ENCODE measurements around the gene OR4D2.

The OR4D2 gene

DNA sequence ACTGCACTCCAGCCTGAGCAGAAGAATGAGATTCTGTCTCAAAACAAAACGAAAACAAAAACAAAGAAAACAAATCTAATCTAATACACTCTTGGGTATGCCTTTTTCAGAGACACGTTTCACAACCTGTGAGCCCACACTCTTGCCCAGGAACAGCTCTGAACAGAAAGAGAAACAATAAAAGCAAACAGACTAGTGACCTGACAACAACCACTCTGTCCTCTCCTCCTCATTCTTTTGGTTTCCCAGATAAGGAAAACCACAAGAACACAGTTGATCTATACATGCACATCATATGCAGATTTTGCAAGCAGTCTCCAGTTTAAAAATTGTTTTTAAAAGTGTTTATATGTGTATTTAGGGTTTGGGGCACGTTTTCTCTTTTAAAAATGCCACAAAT lies 51.0 kb downstream of the OR4D2 start:
- DNase-seq = no peak

DNA sequence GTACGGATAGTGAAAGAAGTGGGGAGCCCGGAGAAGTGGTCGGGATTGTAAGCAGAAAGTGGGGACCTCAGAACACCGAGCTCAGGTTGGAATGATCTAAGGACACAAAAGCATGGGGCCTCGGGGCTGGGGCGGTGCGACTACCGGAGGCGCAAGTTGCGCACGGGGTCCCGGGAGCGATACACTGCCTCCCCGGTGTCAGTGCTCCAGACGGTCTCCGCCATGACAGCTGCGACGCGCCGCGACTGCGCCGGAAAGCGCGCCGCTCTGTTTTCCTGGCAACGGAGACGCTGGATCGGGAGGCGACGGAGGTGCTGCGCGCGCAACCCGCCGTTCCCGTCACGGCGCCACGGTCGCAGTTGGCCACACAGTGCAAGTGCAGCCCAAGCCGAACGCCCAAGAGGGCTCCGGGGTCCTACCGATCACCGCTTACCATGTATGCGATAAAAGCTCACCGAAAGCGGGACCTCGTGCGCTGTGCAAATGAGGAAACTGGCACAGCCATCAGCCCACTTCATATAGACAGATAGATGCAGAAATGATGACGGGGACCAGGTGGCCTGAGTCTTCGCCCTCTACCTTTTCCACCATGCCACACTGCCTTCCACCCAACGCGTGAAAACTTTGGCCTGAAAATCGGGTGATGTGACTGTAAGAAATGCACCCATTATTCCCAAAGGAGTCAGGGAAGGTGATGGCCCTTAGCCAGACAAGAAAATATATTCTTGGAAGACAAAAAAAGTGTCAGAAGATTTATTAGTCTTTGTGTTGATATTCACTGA lies 52.4 kb downstream of the OR4D2 start, which contains the start of gene MKS1:
Gene MKS1 (minus strand): TSS at position 249 of the 782 bp plus-strand sequence. CDS start 25 bp downstream, at position 224.
- peak; percentile 93 to 94 for DNase-seq

DNA sequence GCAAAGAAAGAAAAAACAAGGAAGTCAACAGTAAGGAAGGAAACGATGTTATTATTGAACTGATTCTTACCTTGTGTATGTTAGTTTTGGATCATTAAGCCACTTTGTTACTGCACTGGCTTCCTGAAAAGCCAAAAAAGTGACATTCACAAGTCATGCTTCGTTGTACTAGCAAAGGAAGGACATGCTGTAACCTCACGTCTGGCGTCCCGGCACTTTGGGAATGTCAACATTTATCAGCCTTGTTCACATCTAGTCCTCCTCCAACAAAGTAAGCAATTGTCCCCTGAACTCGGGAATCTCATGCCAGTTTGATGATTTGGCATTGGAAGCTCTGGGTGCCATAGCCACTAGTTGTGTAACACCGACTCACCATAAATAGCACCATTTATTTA lies 53.0 kb downstream of the OR4D2 start:
- DNase-seq = no peak

Measured in Kasumi-1 (cell line).